Mesenchymal stem cell (in vitro differentiated cells and primary cell): ENCODE measurements around the gene GFER.

ENCODE experiments used
- DNase-seq: peaks from one replicate; pipeline ENCODE4 v3.0.0-alpha.2; 2013
- H2AFZ ChIP-seq: one replicate; pipeline ENCODE4 v1.6.1; 2013; ENCODE audit warnings: low read depth, mild to moderate bottlenecking, control low read depth, inconsistent platforms, low read length, moderate library complexity
- H2AK5ac ChIP-seq: 2 replicates; pipeline ENCODE4 v1.6.1; 2013; ENCODE audit warnings: low read length, moderate library complexity, mild to moderate bottlenecking, inconsistent platforms; ENCODE audit not compliant: severe bottlenecking
- H2BK120ac ChIP-seq: one replicate; pipeline ENCODE4 v1.6.1; 2013; ENCODE audit warnings: low read depth, mild to moderate bottlenecking, inconsistent platforms, low read length, moderate library complexity
- H2BK12ac ChIP-seq, 2 experiments: one replicate each; pipeline ENCODE4 v1.6.1; 2013; ENCODE audit warnings: inconsistent platforms in 2 of 2, low read length in 2 of 2, mild to moderate bottlenecking in 2 of 2, moderate library complexity in 2 of 2, control low read depth in 1 of 2
- H2BK15ac ChIP-seq: one replicate; pipeline ENCODE4 v1.6.1; 2013; ENCODE audit warnings: mild to moderate bottlenecking, low read depth, inconsistent platforms; ENCODE audit not compliant: poor library complexity, severe bottlenecking
- H2BK5ac ChIP-seq: 2 replicates; pipeline ENCODE4 v1.6.1; 2013; ENCODE audit warnings: low read depth, mild to moderate bottlenecking, low read length, control low read depth, inconsistent platforms; ENCODE audit not compliant: poor library complexity, severe bottlenecking
- H3K14ac ChIP-seq, 2 experiments: one replicate each; pipeline ENCODE4 v1.6.1; 2013; ENCODE audit warnings: inconsistent platforms in 2 of 2, low read length in 2 of 2, control low read depth in 1 of 2, mild to moderate bottlenecking in 1 of 2, moderate library complexity in 1 of 2
- H3K18ac ChIP-seq, 2 experiments: one replicate each; pipeline ENCODE4 v1.6.1; 2013; ENCODE audit warnings: inconsistent platforms in 2 of 2, low read length in 2 of 2, control low read depth in 1 of 2, low read depth in 1 of 2, mild to moderate bottlenecking in 1 of 2
- H3K23ac ChIP-seq, 2 experiments: one replicate each; pipeline ENCODE4 v1.6.1; 2013; ENCODE audit warnings: inconsistent platforms in 2 of 2, low read length in 2 of 2, mild to moderate bottlenecking in 2 of 2, moderate library complexity in 2 of 2, control low read depth in 1 of 2
- H3K27ac ChIP-seq: 2 replicates; pipeline ENCODE4 v1.5.1; 2013; ENCODE audit warnings: mild to moderate bottlenecking, moderate library complexity, low read length, control low read depth, inconsistent platforms; ENCODE audit not compliant: poor library complexity, severe bottlenecking
- H3K27me3 ChIP-seq, 2 experiments: 2 replicates each; pipeline versions ENCODE4 v1.6.1 to v1.7.0; 2013; ENCODE audit warnings: low read length in 2 of 2, mild to moderate bottlenecking in 2 of 2, moderate library complexity in 2 of 2, control low read depth in 1 of 2, inconsistent platforms in 1 of 2; ENCODE audit not compliant: control insufficient read depth in 1 of 2, insufficient read depth in 1 of 2
- H3K36me3 ChIP-seq, 2 experiments: 2 replicates each; pipeline versions ENCODE4 v1.6.1 to v1.7.0; 2013; ENCODE audit warnings: low read length in 2 of 2, control low read depth in 1 of 2, inconsistent platforms in 1 of 2, low read depth in 1 of 2, mild to moderate bottlenecking in 1 of 2; ENCODE audit not compliant: insufficient read depth in 2 of 2, control insufficient read depth in 1 of 2
- H3K4ac ChIP-seq, 2 experiments: one replicate each; pipeline ENCODE4 v1.6.1; 2013; ENCODE audit warnings: inconsistent platforms in 2 of 2, low read length in 2 of 2, mild to moderate bottlenecking in 2 of 2, moderate library complexity in 2 of 2, control low read depth in 1 of 2, low read depth in 1 of 2
- H3K4me1 ChIP-seq: 2 replicates; pipeline ENCODE4 v1.6.1; 2013; ENCODE audit warnings: low read depth, low read length, control low read depth; ENCODE audit not compliant: control insufficient read depth, insufficient read depth
- H3K4me2 ChIP-seq: 2 replicates; pipeline ENCODE4 v1.6.1; 2013; ENCODE audit warnings: low read length, mild to moderate bottlenecking, inconsistent platforms; ENCODE audit not compliant: poor library complexity, severe bottlenecking
- H3K4me3 ChIP-seq, 2 experiments: 2 replicates each; pipeline versions ENCODE4 v1.5.1 to v1.7.0; 2013; ENCODE audit warnings: low read length in 2 of 2, mild to moderate bottlenecking in 2 of 2, control low read depth in 1 of 2, low read depth in 1 of 2; ENCODE audit not compliant: insufficient read depth in 1 of 2
- H3K79me1 ChIP-seq: replicated peaks from 2 replicates; pipeline ENCODE4 v1.6.1; 2013; ENCODE audit warnings: mild to moderate bottlenecking, control low read depth, low read length, inconsistent platforms; ENCODE audit not compliant: poor library complexity, severe bottlenecking
- H3K9ac ChIP-seq: 2 replicates; pipeline ENCODE4 v1.7.0; 2013; ENCODE audit warnings: mild to moderate bottlenecking, low read length, moderate library complexity
- H3K9me3 ChIP-seq: 2 replicates; pipeline ENCODE4 v1.7.0; 2013; ENCODE audit warnings: mild to moderate bottlenecking, low read length; ENCODE audit not compliant: control insufficient read depth
- H4K8ac ChIP-seq: one replicate; pipeline ENCODE4 v1.6.1; 2013; ENCODE audit warnings: inconsistent platforms, mild to moderate bottlenecking, low read length, moderate library complexity
- H4K91ac ChIP-seq: one replicate; pipeline ENCODE4 v1.6.1; 2013; ENCODE audit warnings: mild to moderate bottlenecking, low read length, inconsistent platforms
- WGBS: methylation state at CpG from one replicate; pipeline ENCODE4 v1.1.7; 2013; ENCODE audit warnings: mixed read lengths; 5-methylcytosine and 5-hydroxymethylcytosine counted together

Gene GFER

GRCh38 chr16:1963806-1964505 is 20.0 kb upstream of the GFER start:
- H4K91ac ChIP-seq, result no peak overlapping the region
- peak overlapping the region; percentile 45 for H3K27ac ChIP-seq
- peak overlapping the region in 1 of 2 experiments; percentile 74 for H3K4ac ChIP-seq
- H4K8ac ChIP-seq, result no peak overlapping the region
- H3K9me3 ChIP-seq, result peaks cover 4% of the 10 kb centered on the region
- H3K4me2 ChIP-seq, result peak overlapping the region; percentile 55
- H3K36me3 ChIP-seq, result peaks cover 33 to 34% of the 10 kb centered on the region in 2 experiments
- H3K23ac ChIP-seq, result peak overlapping the region in 1 of 2 experiments; percentile 34
- no peak overlapping the region for H2BK12ac ChIP-seq
- no peak overlapping the region for H2AK5ac ChIP-seq
- H3K4me1 ChIP-seq, result peaks cover 32% of the 10 kb centered on the region
- H3K18ac ChIP-seq, result peak overlapping the region in 1 of 2 experiments; percentile 68
- H2BK120ac ChIP-seq, result no peak overlapping the region
- peaks cover 8% of the 10 kb centered on the region for H3K79me1 ChIP-seq
- no peak overlapping the region for H2BK15ac ChIP-seq
- peak overlapping the region; percentile 97 for H3K9ac ChIP-seq
- peak overlapping the region; percentile 84 to 91 for H3K4me3 ChIP-seq
- DNase-seq, result peak; percentile 57
- WGBS, result under 1% methylated on average over 40 of the region's 44 CpGs
- H3K27me3 ChIP-seq, result no peaks in the 10 kb centered on the region
- H3K14ac ChIP-seq, result peak overlapping the region in 1 of 2 experiments; percentile 35
- H2BK5ac ChIP-seq, result peak overlapping the region; percentile 97
- H2AFZ ChIP-seq, result no peak overlapping the region

- Histone ChIP-seq H3K36me3 (peaks cover 33 to 34% of the 10 kb centered on the region in 2 experiments), H3K27me3 (no peaks in the 10 kb centered on the region), H3K9me3 (peaks cover 4% of the 10 kb centered on the region), H2AK5ac (peak within 1 kb of the TSS; percentile 78), H2BK5ac (peak within 1 kb of the TSS; percentile 97), H2AFZ (peak within 1 kb of the TSS; percentile 72), H2BK15ac (peak within 1 kb of the TSS; percentile 55), H3K79me1 (peaks cover 8% of the 10 kb centered on the region), H3K4me2 (peak within 1 kb of the TSS; percentile 92), H3K4me3 (peak within 1 kb of the TSS; percentile 88 to 91), H2BK120ac (peak within 1 kb of the TSS; percentile 77), H4K91ac (peak within 1 kb of the TSS; percentile 78), H3K9ac (peak within 1 kb of the TSS; percentile 97), H3K4me1 (peaks cover 28% of the 10 kb centered on the region), H3K18ac (peak within 1 kb of the TSS; percentile 79 to 93), H2BK12ac (no peak within 1 kb of the TSS), H3K23ac (peak within 1 kb of the TSS in 1 of 2 experiments; percentile 81), H3K27ac (peak within 1 kb of the TSS; percentile 84), H3K4ac (peak within 1 kb of the TSS; percentile 86 to 93), H3K14ac (peak within 1 kb of the TSS in 1 of 2 experiments; percentile 74), H4K8ac (peak within 1 kb of the TSS; percentile 90)
- peak; percentile 99 for DNase-seq
- WGBS, result under 1% methylated on average over 91 of the region's 97 CpGs
Measured at GRCh38 chr16:1964506-1965395, 19.2 kb upstream of the GFER start, which contains the start of gene RPS2. Gene RPS2 (minus strand): TSS chr16:1964826. CDS start chr16:1964625, 201 bp downstream.

- H2BK15ac ChIP-seq, result peak overlapping the region; percentile 55
- H3K4me3 ChIP-seq, result peak overlapping the region; percentile 88 to 91
- H3K9me3 ChIP-seq, result peaks cover 4% of the 10 kb centered on the region
- peak overlapping the region; percentile 86 to 93 for H3K4ac ChIP-seq
- H3K14ac ChIP-seq, result peak overlapping the region in 1 of 2 experiments; percentile 26
- peak overlapping the region; percentile 72 for H2AFZ ChIP-seq
- peak overlapping the region; percentile 21 for H3K27ac ChIP-seq
- peak overlapping the region; percentile 92 for H3K4me2 ChIP-seq
- H3K23ac ChIP-seq, result peak overlapping the region in 1 of 2 experiments; percentile 81
- peaks cover 28% of the 10 kb centered on the region for H3K4me1 ChIP-seq
- peaks cover 33 to 34% of the 10 kb centered on the region in 2 experiments for H3K36me3 ChIP-seq
- peak overlapping the region in 1 of 2 experiments; percentile 12 for H2BK12ac ChIP-seq
- 28% methylated on average over 23 of the region's 24 CpGs for WGBS
- H3K9ac ChIP-seq, result peak overlapping the region; percentile 97
- H4K91ac ChIP-seq, result peak overlapping the region; percentile 74
- H2BK120ac ChIP-seq, result peak overlapping the region; percentile 77
- H2AK5ac ChIP-seq, result peak overlapping the region; percentile 57
- peak overlapping the region; percentile 9 for H2BK5ac ChIP-seq
- no peak for DNase-seq
- no peaks in the 10 kb centered on the region for H3K27me3 ChIP-seq
- peak overlapping the region; percentile 81 for H4K8ac ChIP-seq
- H3K79me1 ChIP-seq, result peaks cover 8% of the 10 kb centered on the region
- H3K18ac ChIP-seq, result peak overlapping the region; percentile 79 to 93
Measured at GRCh38 chr16:1965396-1966001, 18.5 kb upstream of the GFER start.
